Stimulated activated CD8-positive, alpha-beta memory T cell treated with anti-CD3 and anti-CD28 coated beads, Interleukin-7, amount 100 ng/mL, for 1 hour (primary cell): ENCODE measurements around the gene CALM3.
"Not testable (repeated sequence)": the region's sequence is repeated elsewhere in the genome, so short reads cannot be mapped to it uniquely, and the experiment has no call there.

Experiments
- DNase-seq, 2 donors: peaks; one replicate each; pipeline ENCODE4 v3.0.0-alpha.2; 2020; ENCODE audit warnings: low read depth in 2 of 2

The CALM3 gene

GRCh38 chr19:46615966-46616365, 14.8 kb downstream of the CALM3 start:
- no peak for DNase-seq

- DNase-seq: no peak
These were observed 15.6 kb downstream of the CALM3 start for GRCh38 chr19:46616631-46617322.

- DNase-seq: no peak
These were observed 16.5 kb downstream of the CALM3 start for GRCh38 chr19:46617601-46618000.

GRCh38 chr19:46618670-46619231, 17.6 kb downstream of the CALM3 start:
- DNase-seq: no peak

GRCh38 chr19:46620267-46620666, 19.1 kb downstream of the CALM3 start:
- no peak for DNase-seq

- no peak for DNase-seq
These were observed 19.6 kb downstream of the CALM3 start for GRCh38 chr19:46620716-46621115.

GRCh38 chr19:46621191-46622117, 20.3 kb downstream of the CALM3 start:
- DNase-seq: no peak

- DNase-seq: no peak
These were observed 21.0 kb downstream of the CALM3 start for GRCh38 chr19:46622118-46622446.

GRCh38 chr19:46623915-46624502, 22.9 kb downstream of the CALM3 start:
- no peak for DNase-seq

GRCh38 chr19:46624958-46625661, 24.0 kb downstream of the CALM3 start, which contains the start of gene PTGIR:
TSS of gene PTGIR (minus strand) at chr19:46625089. CDS start at chr19:46624225, 864 bp downstream.
- no peak for DNase-seq

- DNase-seq: no peak
These were observed 24.6 kb downstream of the CALM3 start for GRCh38 chr19:46625731-46626130.

- DNase-seq: no peak
These were observed 25.3 kb downstream of the CALM3 start for GRCh38 chr19:46626446-46626845.

- DNase-seq: not testable (repeated sequence)
These were observed 27.8 kb downstream of the CALM3 start for GRCh38 chr19:46628970-46629369.

GRCh38 chr19:46629546-46630025, 28.5 kb downstream of the CALM3 start:
- DNase-seq: no peak

- no peak for DNase-seq
These were observed 29.6 kb downstream of the CALM3 start for GRCh38 chr19:46630586-46631205.

- DNase-seq: no peak
These were observed 30.4 kb downstream of the CALM3 start for GRCh38 chr19:46631481-46631880.

- DNase-seq: no peak
These were observed 32.0 kb downstream of the CALM3 start for GRCh38 chr19:46633130-46633529.

GRCh38 chr19:46634045-46634655, 33.0 kb downstream of the CALM3 start:
- DNase-seq: peak; percentile 77 to 87

- no peak for DNase-seq
These were observed 33.6 kb downstream of the CALM3 start for GRCh38 chr19:46634656-46635218.
